ENCODE results near the gene ENO3. TPM values are rescaled to one million over a fixed set of nuclear protein-coding genes. Genes with fewer than 3 reads are reported as not detected.
A peak's percentile ranks its signal among the peaks of the same experiment; 100 is the strongest.

Gene ENO3
- total RNA-seq, 1 experiment from 2014 or later, result 12.3 TPM

DNA sequence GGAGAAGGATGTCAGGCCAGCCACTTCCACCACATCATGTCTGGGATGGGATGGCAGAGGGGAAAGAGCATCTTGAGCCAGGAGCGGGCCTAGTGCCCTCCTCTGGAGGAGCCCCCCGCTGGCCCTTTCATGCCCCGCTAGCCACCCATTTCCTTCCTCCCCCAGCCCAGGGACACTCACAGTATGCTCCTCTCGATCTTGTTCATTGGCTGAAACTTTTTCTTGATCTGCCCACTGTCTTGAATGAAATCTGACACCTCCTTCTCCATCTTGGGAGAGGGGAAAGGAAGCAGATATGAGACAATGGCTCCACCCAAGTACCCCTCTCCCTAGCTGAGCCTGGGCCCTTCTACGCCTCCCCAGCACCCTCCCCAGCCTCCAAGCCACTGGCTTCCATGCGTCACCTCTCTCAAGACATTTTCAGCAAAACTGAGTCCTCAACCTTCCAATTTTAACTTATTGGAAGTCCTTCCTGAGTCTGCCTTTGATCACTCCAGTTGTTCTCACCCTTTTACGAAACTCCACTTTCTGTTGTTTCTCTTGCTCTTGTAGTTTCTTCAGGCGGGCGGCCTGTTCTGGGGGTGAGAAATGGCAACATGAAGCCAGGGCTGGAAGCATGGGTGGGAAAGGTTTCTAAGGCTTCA is 9.5 kb downstream of the ENO3 start:
- no TSS peak for BruUV-seq (replicated peaks)
- Mint-ChIP-seq H3K9me3 (ENCODE audit: low read depth, unreplicated experiment) (peaks cover 2% of the 10 kb centered on the region), H3K36me3 (ENCODE audit: insufficient read depth, unreplicated experiment) (peaks cover 34% of the 10 kb centered on the region), H3K27ac (ENCODE audit: unreplicated experiment) (no peak overlapping the region), H3K4me3 (ENCODE audit: low read depth, unreplicated experiment) (no peak overlapping the region), H3K4me1 (ENCODE audit: low read depth, unreplicated experiment) (no peaks in the 10 kb centered on the region), H3K27me3 (ENCODE audit: unreplicated experiment) (no peaks in the 10 kb centered on the region)
- intact Hi-C loops (cut with micrococcal nuclease; ENCODE audit: unreplicated experiment), result no loop called here
- CTCF ChIA-PET, result no interaction called here
- TF ChIP-seq, protein P1, sequence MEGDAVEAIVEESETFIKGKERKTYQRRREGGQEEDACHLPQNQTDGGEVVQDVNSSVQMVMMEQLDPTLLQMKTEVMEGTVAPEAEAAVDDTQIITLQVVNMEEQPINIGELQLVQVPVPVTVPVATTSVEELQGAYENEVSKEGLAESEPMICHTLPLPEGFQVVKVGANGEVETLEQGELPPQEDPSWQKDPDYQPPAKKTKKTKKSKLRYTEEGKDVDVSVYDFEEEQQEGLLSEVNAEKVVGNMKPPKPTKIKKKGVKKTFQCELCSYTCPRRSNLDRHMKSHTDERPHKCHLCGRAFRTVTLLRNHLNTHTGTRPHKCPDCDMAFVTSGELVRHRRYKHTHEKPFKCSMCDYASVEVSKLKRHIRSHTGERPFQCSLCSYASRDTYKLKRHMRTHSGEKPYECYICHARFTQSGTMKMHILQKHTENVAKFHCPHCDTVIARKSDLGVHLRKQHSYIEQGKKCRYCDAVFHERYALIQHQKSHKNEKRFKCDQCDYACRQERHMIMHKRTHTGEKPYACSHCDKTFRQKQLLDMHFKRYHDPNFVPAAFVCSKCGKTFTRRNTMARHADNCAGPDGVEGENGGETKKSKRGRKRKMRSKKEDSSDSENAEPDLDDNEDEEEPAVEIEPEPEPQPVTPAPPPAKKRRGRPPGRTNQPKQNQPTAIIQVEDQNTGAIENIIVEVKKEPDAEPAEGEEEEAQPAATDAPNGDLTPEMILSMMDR (IDR thresholded peaks at IDR 0.05; ENCODE audit: unreplicated experiment), result no peak
- no peak for DNase-seq

DNA sequence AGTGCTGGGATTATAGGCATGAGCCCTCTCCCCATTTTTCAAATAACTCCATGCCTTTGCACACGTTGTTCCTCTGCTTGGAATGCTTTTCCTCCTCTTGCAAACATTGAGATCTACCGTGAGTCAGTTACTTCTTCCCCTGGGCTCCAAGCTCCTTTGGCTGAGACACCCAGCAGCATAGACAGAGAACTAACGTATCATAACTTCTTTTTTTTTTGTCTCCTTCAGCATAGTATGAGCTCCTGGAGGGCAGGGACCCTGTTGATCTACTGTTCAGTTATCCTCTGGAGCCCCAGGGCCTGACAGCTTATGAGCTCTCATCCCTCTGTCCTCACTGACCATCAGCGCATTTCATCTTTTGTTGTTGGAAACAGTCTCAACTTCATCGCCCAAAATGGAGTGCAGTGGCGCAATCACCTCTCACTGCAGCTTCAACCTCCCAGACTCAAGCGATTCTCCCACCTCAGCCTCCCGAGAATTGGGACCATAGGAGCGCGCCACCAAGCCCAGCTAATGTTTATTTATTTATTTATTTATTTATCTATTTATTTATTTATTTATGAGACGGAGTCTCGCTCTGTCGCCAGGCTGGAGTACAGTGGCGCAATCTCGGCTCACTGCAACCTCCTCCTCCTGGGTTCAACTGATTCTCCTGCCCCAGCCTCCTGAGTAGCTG is 14.5 kb downstream of the ENO3 start:
- Mint-ChIP-seq H3K27me3 (ENCODE audit: unreplicated experiment) (no peaks in the 10 kb centered on the region), H3K4me1 (ENCODE audit: low read depth, unreplicated experiment) (no peaks in the 10 kb centered on the region), H3K27ac (ENCODE audit: unreplicated experiment) (peak overlapping the region; percentile 50), H3K36me3 (ENCODE audit: insufficient read depth, unreplicated experiment) (peaks cover 16% of the 10 kb centered on the region), H3K9me3 (ENCODE audit: low read depth, unreplicated experiment) (no peaks in the 10 kb centered on the region), H3K4me3 (ENCODE audit: low read depth, unreplicated experiment) (no peak overlapping the region)
- intact Hi-C loops (cut with micrococcal nuclease; ENCODE audit: unreplicated experiment), result no loop called here
- DNase-seq, result no peak
- CTCF ChIA-PET, result interaction anchor here (2.2 kb wide), 1 partner anchor 56 kb away, joined by 11 read pairs; no protein-coding TSS in a partner anchor
- BruUV-seq (replicated peaks), result no TSS peak
- TF ChIP-seq, protein P1 (IDR thresholded peaks at IDR 0.05; ENCODE audit: unreplicated experiment), result no peak

DNA sequence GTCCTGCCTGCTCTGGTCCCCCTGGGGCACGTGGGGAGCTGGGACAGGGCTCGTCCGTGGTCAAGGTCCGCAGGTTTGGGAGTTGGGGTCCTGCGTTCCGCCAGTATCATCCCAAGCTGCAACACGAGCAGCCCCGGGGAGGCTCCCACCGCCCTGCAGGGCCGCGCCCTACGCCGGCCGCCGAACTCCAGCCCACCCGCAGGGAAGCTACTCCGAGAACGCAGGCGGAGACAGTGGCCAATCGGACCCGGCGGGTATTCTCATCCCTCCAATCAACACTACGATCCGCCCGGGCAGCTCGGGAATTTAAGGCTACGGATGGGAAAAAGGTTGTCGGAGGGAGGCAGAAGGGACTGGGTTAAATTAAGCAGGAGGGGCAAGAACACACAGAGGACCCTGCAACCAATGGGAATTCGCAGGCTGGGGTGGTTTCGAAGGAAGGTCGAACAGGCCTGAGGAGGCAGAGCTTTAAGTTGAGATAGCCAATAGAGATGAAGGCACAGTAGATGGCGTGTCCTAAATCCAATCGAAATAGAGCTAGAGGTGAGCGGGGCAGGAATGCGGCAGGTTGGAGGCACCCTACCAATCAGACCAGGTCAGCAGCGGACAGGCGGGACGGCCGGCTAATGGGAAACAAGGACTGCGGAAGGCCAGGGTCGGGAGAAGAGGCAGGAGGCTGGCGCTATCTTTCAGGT is 16.1 kb downstream of the ENO3 start:
- intact Hi-C loops (cut with micrococcal nuclease; ENCODE audit: unreplicated experiment), result no loop called here
- BruUV-seq (replicated peaks), result TSS peak; percentile 73

More for the DNA sequence above, 16.1 kb downstream of the ENO3 start:
- H3K9me3 Mint-ChIP-seq (ENCODE audit: low read depth, unreplicated experiment), result no peaks in the 10 kb centered on the region
- H3K4me3 Mint-ChIP-seq (ENCODE audit: low read depth, unreplicated experiment), result no peak overlapping the region
- H3K36me3 Mint-ChIP-seq (ENCODE audit: insufficient read depth, unreplicated experiment), result peaks cover 20% of the 10 kb centered on the region
- TF ChIP-seq, protein P1 (IDR thresholded peaks at IDR 0.05; ENCODE audit: unreplicated experiment), result no peak
- no peak overlapping the region for H3K27ac Mint-ChIP-seq (ENCODE audit: unreplicated experiment)
- CTCF ChIA-PET, result interaction anchor here (0.5 to 2.5 kb wide), 10 partner anchors 14 to 296 kb away, joined by 3 to 11 read pairs (median 4); partner anchors contain the start of genes CAMTA2, RNF167, SLC25A11 and ZNF594
- DNase-seq, result peak; percentile 95
- no peaks in the 10 kb centered on the region for H3K27me3 Mint-ChIP-seq (ENCODE audit: unreplicated experiment)
- H3K4me1 Mint-ChIP-seq (ENCODE audit: low read depth, unreplicated experiment), result no peaks in the 10 kb centered on the region

Data from Calu3 (cell line).